NCI-H1694 (cell line): Measurements from ENCODE around the gene KCNA4.
"Not testable (repeated sequence)": the region's sequence is repeated elsewhere in the genome, so short reads cannot be mapped to it uniquely, and the experiment has no call there.

Experiments
- DNase-seq: peaks from one replicate; lab custom pipeline; 2025; lab: John Stamatoyannopoulos, UW

The KCNA4 gene

GRCh38 chr11:29996016-29996415, 20.8 kb downstream of the KCNA4 start:
- no peak for DNase-seq

GRCh38 chr11:29989174-29989970, 27.5 kb downstream of the KCNA4 start:
- DNase-seq = no peak

- DNase-seq = no peak
Observed at GRCh38 chr11:29985248-29985647, 31.6 kb downstream of the KCNA4 start.

GRCh38 chr11:29984544-29984943, 32.3 kb downstream of the KCNA4 start:
- no peak for DNase-seq

GRCh38 chr11:29978549-29978948, 38.3 kb downstream of the KCNA4 start:
- no peak for DNase-seq

- not testable (repeated sequence) for DNase-seq
Observed at GRCh38 chr11:29975580-29975979, 41.2 kb downstream of the KCNA4 start.

- DNase-seq = no peak
Observed at GRCh38 chr11:29963796-29964195, 53.0 kb downstream of the KCNA4 start.

GRCh38 chr11:29963036-29963435, 53.8 kb downstream of the KCNA4 start:
- DNase-seq = no peak

- no peak for DNase-seq
Observed at GRCh38 chr11:29962243-29962642, 54.6 kb downstream of the KCNA4 start.
